HL-60 (cell line): ENCODE results near the gene ALG1L2.
"Not testable (repeated sequence)": the region's sequence is repeated elsewhere in the genome, so short reads cannot be mapped to it uniquely, and the experiment has no call there.

Source experiments
- CTCF ChIP-seq: IDR thresholded peaks from one replicate; pipeline ENCODE4 v1.5.1; 2011; ENCODE audit warnings: low read length, control low read depth, inconsistent platforms; ENCODE audit not compliant: insufficient read depth
- GABPA ChIP-seq: IDR thresholded peaks from 2 replicates; pipeline ENCODE4 v1.6.1; 2012; ENCODE audit warnings: low read depth
- POLR2AphosphoS5 ChIP-seq: IDR thresholded peaks from 2 replicates; pipeline ENCODE4 v1.6.1; 2012; ENCODE audit warnings: low read depth
- REST ChIP-seq: IDR thresholded peaks from 2 replicates; pipeline ENCODE4 v1.6.1; 2012; ENCODE audit warnings: low read depth; ENCODE audit not compliant: insufficient replicate concordance
- SPI1 ChIP-seq: IDR thresholded peaks from 2 replicates; pipeline ENCODE4 v1.6.1; 2012; ENCODE audit warnings: low read depth, mild to moderate bottlenecking, borderline replicate concordance

- TF ChIP-seq CTCF, POLR2AphosphoS5, GABPA, SPI1, REST: not testable (repeated sequence)
Observed at GRCh38 chr3:130115400-130115799, 33.8 kb downstream of the ALG1L2 start.
